Gastrocnemius medialis (tissue), 4 donors: ENCODE data around the gene GNAO1. TPM values are rescaled to one million over a fixed set of nuclear protein-coding genes. Genes with fewer than 3 reads are reported as not detected.

Experiments
- ATAC-seq, 2 donors: fragments of 150-250 bp; one replicate each; pipeline ENCODE4 v1.9.1; 2016
- DNase-seq, 2 donors: peaks; one replicate each; pipeline ENCODE4 v3.0.0-alpha.2; 2019
- H3K27ac ChIP-seq, 4 donors: fragments of 200-600 bp; sonication (generic); 1 replicate in 1 of 4; 2 replicates in 3 of 4; pipeline ENCODE4 v1.5.1; 2016 to 2018; ENCODE audit warnings: mild to moderate bottlenecking in 2 of 4, moderate library complexity in 1 of 4
- H3K27me3 ChIP-seq, 3 donors: fragments of 200-600 bp; sonication (generic) in 2 of 3; 1 replicate in 1 of 3; 2 replicates in 2 of 3; pipeline versions ENCODE4 v1.5.1 to v1.6.0; 2016 to 2019; ENCODE audit warnings: mild to moderate bottlenecking in 1 of 3, moderate library complexity in 1 of 3
- H3K36me3 ChIP-seq, 2 donors: fragments of 200-600 bp; sonication (generic) in 1 of 2; one replicate each; pipeline ENCODE4 v1.5.1; 2017 to 2018
- H3K4me1 ChIP-seq, 2 donors: fragments of 200-600 bp; sonication (generic) in 1 of 2; one replicate each; pipeline ENCODE4 v1.5.1; 2016 to 2017; ENCODE audit warnings: mild to moderate bottlenecking in 2 of 2
- H3K4me3 ChIP-seq, 4 donors: fragments of 200-600 bp; sonication (generic) in 3 of 4; 1 replicate in 1 of 4; 2 replicates in 3 of 4; pipeline ENCODE4 v1.5.1; 2016 to 2019; ENCODE audit warnings: mild to moderate bottlenecking in 2 of 4
- H3K9me3 ChIP-seq, 3 donors: fragments of 200-600 bp; sonication (generic) in 2 of 3; 1 replicate in 1 of 3; 2 replicates in 2 of 3; pipeline ENCODE4 v1.5.1; 2016 to 2019
- POLR2A ChIP-seq, 2 donors: fragments of 450-650 bp; IDR thresholded peaks; one replicate each; pipeline ENCODE4 v1.6.1; 2017; ENCODE audit warnings: antibody characterized with exemption in 2 of 2, mild to moderate bottlenecking in 2 of 2, moderate library complexity in 2 of 2
- in situ Hi-C, 4 donors: fragments of 200-750 bp; cut with MboI; loops; one replicate each; pipeline versions ENCODE4 v1.15.0 to v1.8.0; 2017; ENCODE audit warnings: low sequenced_read_pairs in 4 of 4
- intact Hi-C: fragments of 100-400 bp; cut with DNase I; formaldehyde crosslinking; loops from one replicate; pipeline ENCODE4 v1.15.1; 2023; ENCODE audit warnings: low total_unique reads
- total RNA-seq, 4 donors: library from RNA; depleted of rRNA; stranded (reverse); fragments of >200 nt; gene quantifications; one replicate each; pipeline versions ENCODE4 v1.1.0 to v1.2.3, GENCODE V29; 2016
- TF ChIP-seq, protein P1 (sequence below), 5 experiments: fragments of 450-650 bp in 3 of 5; fragments of 200-600 bp in 2 of 5; sonication (generic) in 2 of 5; IDR thresholded peaks in 4 of 5; conservative IDR thresholded peaks in 1 of 5; 1 replicate in 4 of 5; 2 replicates in 1 of 5; pipeline ENCODE4 v1.5.1; 2016 to 2019; ENCODE audit warnings: antibody characterized with exemption in 5 of 5, mild to moderate bottlenecking in 3 of 5, moderate library complexity in 3 of 5

GNAO1 gene
- total RNA-seq, 4 donors from 2014 or later: 0.25 to 2.0 (median 0.79) TPM

DNA sequence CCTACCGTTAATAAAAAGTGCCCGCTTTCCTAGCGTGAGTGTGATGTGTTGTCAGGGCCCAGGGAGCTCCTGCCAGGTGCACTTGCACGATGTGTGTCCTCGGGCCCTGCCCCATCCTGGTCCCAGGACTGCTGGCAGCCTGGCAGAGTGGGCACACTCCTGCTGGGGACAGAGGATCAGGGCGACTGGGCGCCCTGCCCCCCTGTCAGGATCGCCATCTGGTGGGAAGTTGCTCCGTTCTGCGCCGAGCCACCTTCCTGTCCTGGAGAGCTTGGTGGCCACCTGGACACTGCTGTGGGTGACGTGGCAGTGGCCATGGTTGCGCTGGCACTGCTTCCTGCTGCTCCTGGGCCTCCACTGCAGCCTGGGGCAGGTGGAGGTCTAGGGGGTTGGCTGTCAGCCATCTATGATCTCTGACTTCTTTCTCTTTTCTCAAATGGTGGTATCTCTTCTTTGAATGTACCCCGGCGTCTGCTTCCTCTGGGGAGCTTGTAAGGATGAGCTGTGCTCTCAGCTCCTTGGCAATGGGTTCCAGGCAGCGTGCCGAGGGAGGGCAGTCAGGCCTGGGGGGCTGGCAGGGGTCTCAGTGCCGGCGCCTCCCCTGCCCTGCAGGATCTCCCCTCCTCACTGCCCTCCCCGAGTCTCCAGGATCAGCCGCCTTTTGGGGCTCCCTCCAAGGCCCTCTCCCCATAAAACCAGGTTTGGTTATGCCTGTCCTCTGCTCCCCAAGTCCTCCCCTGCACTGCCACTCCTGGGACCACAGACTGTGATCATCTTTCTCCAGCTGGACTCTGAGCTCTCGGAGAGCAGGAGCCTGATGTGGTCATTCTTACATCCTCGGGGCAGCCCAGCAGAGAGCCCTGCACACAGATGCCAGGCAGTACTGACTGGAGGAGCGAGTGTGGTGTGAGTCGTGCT is 157.1 kb downstream of the GNAO1 start:
- H3K4me1 ChIP-seq: no peaks in the 10 kb centered on the region
- H3K9me3 ChIP-seq: no peaks in the 10 kb centered on the region
- no peaks in the 10 kb centered on the region for H3K36me3 ChIP-seq
- H3K27ac ChIP-seq: no peak overlapping the region
- ATAC-seq (no peak), DNase-seq (no peak)
- intact Hi-C loops (no loop called here), in situ Hi-C loops (no loop called here)
- no peaks in the 10 kb centered on the region for H3K27me3 ChIP-seq
- TF ChIP-seq, protein P1, sequence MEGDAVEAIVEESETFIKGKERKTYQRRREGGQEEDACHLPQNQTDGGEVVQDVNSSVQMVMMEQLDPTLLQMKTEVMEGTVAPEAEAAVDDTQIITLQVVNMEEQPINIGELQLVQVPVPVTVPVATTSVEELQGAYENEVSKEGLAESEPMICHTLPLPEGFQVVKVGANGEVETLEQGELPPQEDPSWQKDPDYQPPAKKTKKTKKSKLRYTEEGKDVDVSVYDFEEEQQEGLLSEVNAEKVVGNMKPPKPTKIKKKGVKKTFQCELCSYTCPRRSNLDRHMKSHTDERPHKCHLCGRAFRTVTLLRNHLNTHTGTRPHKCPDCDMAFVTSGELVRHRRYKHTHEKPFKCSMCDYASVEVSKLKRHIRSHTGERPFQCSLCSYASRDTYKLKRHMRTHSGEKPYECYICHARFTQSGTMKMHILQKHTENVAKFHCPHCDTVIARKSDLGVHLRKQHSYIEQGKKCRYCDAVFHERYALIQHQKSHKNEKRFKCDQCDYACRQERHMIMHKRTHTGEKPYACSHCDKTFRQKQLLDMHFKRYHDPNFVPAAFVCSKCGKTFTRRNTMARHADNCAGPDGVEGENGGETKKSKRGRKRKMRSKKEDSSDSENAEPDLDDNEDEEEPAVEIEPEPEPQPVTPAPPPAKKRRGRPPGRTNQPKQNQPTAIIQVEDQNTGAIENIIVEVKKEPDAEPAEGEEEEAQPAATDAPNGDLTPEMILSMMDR (IDR thresholded peaks at IDR 0.05 in 4 of 5, conservative IDR thresholded peaks at IDR 0.05 in 1 of 5): no peak
- TF ChIP-seq POLR2A (IDR thresholded peaks at IDR 0.05): no peak
- H3K4me3 ChIP-seq: no peak overlapping the region

DNA sequence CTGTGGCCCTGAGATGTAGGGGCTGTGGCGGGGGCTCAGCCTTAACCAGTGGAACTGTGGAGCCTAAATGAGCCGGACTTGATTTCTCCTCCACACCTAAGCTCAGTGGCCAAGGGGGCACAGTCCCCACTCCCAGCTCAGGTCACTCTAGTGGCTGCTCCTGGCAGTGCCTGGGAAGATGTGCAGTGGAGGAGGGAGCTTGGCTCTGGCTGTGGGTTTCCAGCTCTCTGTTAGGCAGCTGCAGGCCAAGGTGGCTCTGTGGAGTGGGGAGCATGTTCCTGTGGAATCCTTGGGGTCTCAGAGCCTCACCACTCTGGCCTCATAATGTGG is 157.8 kb downstream of the GNAO1 start:
- Histone ChIP-seq H3K4me3 (no peak overlapping the region), H3K4me1 (no peaks in the 10 kb centered on the region), H3K36me3 (no peaks in the 10 kb centered on the region), H3K27me3 (no peaks in the 10 kb centered on the region), H3K27ac (no peak overlapping the region), H3K9me3 (no peaks in the 10 kb centered on the region)
- intact Hi-C loops (no loop called here), in situ Hi-C loops (no loop called here)
- ATAC-seq: no peak
- no peak for TF ChIP-seq POLR2A (IDR thresholded peaks at IDR 0.05)
- TF ChIP-seq, protein P1 (IDR thresholded peaks at IDR 0.05 in 4 of 5, conservative IDR thresholded peaks at IDR 0.05 in 1 of 5): no peak
- no peak for DNase-seq

DNA sequence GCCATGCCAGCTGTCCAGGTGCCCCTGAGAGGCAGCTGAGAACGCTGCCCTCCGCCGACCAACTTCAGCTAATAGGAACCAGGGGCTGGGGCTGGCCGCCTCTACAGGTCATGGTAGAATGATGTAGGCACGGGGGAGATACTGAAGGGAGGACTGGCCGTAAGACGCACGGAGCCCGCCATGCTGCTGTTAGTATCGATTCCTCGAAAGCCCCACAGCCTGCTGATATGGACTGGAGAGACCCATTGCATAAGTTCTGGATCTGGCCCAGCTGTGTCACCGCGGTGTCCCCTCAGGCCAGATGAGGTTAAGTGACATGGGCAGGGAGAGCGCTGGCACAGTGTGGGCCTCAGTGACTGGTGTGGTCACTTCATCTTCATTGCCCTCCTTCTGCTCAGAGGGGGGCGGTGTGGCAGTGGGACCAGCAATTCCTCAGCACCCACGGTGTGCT is 158.4 kb downstream of the GNAO1 start:
- TF ChIP-seq, protein P1 (IDR thresholded peaks at IDR 0.05 in 4 of 5, conservative IDR thresholded peaks at IDR 0.05 in 1 of 5): no peak
- TF ChIP-seq POLR2A (IDR thresholded peaks at IDR 0.05): no peak
- in situ Hi-C loops: no loop called here
- H3K27ac ChIP-seq: no peak overlapping the region
- no peaks in the 10 kb centered on the region for H3K9me3 ChIP-seq
- H3K4me3 ChIP-seq: no peak overlapping the region
- ATAC-seq (no peak), DNase-seq (no peak)
- H3K36me3 ChIP-seq: no peaks in the 10 kb centered on the region
- no peaks in the 10 kb centered on the region for H3K27me3 ChIP-seq
- intact Hi-C loops: no loop called here
- no peaks in the 10 kb centered on the region for H3K4me1 ChIP-seq

DNA sequence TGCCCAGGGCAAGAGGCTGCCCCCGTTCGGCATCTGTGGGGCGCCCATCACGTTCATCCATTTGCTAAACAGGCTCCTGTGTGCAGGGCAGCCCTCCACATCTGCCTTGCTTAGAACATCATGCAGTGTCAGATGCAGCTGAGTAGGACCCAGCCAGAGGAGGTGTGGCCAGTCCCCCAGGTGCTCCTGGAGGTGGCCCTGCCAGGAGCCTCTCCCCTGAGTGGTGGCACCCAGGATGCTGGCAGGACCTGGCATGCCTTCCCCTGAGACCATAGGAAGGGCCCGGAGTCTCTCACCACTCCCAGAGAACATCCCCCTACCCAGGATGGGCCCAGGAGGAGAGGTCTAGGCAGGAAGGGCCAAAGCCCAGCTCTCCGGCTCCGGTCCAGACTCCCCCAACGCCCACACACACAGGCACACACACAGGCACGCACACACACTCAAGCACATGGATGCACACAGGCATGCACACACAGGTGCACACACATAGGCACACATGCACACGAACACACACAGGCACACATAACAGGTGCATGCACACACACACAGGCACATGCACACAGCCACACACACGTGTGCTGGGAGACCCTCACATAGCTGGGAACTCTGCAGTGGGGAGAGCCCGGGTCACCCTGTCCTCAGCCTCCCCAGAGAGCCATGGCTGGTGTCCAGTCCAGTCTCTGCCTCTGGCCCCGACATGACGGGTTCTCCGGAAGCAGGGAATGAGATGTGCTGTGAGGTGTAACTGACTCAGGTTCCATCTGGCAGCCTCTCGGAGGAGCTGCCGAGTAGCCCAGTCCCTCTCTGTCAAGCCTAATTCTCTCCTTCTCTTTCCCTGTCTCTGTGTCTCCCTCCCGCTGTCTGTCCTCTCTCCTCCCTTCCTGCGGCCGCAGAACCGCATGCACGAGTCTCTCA is 159.5 kb downstream of the GNAO1 start:
- H3K27ac ChIP-seq: no peak overlapping the region
- ATAC-seq: no peak
- intact Hi-C loops: no loop called here
- no peaks in the 10 kb centered on the region for H3K9me3 ChIP-seq
- in situ Hi-C loops: no loop called here
- no peaks in the 10 kb centered on the region for H3K27me3 ChIP-seq
- no peak overlapping the region for H3K4me3 ChIP-seq
- no peak for TF ChIP-seq POLR2A (IDR thresholded peaks at IDR 0.05)
- TF ChIP-seq, protein P1 (IDR thresholded peaks at IDR 0.05 in 4 of 5, conservative IDR thresholded peaks at IDR 0.05 in 1 of 5): no peak
- H3K36me3 ChIP-seq: no peaks in the 10 kb centered on the region
- DNase-seq: no peak
- H3K4me1 ChIP-seq: peaks cover 0 to 4% of the 10 kb centered on the region in 2 donors
